ENCODE results near the gene ZNF710.

DNA sequence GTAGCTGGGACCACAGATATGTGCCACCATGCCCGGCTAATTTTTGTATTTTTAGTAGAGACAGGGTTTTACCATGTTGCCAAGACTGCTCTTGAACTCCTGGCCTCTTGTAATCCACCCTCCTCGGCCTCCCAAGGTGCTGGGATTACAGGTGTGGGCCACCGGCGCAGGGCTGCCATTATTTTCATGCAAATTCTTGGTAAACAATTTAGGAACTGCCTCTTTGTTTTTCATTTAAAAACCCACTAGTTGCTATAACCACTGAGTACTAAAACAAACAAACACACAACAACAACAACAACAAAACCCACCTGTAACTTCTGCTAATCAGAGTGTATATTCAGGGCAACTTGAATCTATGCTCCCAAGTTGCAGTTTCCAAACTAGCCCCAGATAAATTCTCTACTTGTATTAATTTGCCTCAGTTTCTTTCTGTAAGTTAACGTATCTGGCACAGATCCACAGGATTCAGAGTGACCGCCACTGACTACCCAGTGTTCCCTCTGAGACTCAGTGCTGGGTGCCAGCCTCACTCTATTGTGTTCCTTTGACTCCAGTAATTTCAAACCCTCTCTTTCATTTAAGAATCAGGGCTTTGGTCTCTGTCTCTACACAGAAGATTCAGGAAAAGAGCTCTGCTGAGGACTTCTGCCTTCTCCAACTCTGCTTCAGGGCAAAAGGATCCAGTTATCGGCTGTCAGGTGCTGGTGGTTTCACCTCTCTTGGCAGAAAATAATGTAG, 18.6 kb upstream of the ZNF710 start:
- TF ChIP-seq YY1 (IDR thresholded peaks at IDR 0.05; ENCODE audit: low read depth) (no peak), TAF1 (IDR thresholded peaks at IDR 0.05; ENCODE audit: low read depth) (no peak), TCF12 (IDR thresholded peaks at IDR 0.05; ENCODE audit: low read depth) (no peak), FOXM1 (IDR thresholded peaks at IDR 0.05; ENCODE audit: borderline replicate concordance, low read depth) (no peak), CREB1 (IDR thresholded peaks at IDR 0.05; ENCODE audit: low read depth) (no peak), NFIC (IDR thresholded peaks at IDR 0.05) (no peak), RAD21 (IDR thresholded peaks at IDR 0.05; ENCODE audit: low read depth) (no peak), CEBPB (IDR thresholded peaks at IDR 0.05) (no peak), EGR1 (IDR thresholded peaks at IDR 0.05) (no peak)
- TF ChIP-seq, protein P1, sequence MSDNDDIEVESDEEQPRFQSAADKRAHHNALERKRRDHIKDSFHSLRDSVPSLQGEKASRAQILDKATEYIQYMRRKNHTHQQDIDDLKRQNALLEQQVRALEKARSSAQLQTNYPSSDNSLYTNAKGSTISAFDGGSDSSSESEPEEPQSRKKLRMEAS (IDR thresholded peaks at IDR 0.05) = no peak
